GM13977 (cell line): Measurements from ENCODE around the gene GPX2.

Experiments
- DNase-seq: peaks from one replicate; pipeline ENCODE4 v3.0.0; 2012; ENCODE audit warnings: low spot score
- in situ Hi-C: fragments of 300-500 bp; cut with MboI; formaldehyde crosslinking; loops from one replicate; pipeline ENCODE4 v1.12.0; 2022; ENCODE audit warnings: low sequenced_read_pairs, low pct_unique_long_range_greater_than_20kb, mixed read lengths, inconsistent platforms; ENCODE audit not compliant: unreplicated experiment
- TF ChIP-seq, protein P1 (sequence below): IDR thresholded peaks from 2 replicates; pipeline ENCODE4 v1.5.1; 2012; ENCODE audit warnings: mild to moderate bottlenecking, control low read depth; ENCODE audit not compliant: insufficient read depth; ENCODE audit errors: extremely low read depth, missing control alignments

GPX2 gene

DNA sequence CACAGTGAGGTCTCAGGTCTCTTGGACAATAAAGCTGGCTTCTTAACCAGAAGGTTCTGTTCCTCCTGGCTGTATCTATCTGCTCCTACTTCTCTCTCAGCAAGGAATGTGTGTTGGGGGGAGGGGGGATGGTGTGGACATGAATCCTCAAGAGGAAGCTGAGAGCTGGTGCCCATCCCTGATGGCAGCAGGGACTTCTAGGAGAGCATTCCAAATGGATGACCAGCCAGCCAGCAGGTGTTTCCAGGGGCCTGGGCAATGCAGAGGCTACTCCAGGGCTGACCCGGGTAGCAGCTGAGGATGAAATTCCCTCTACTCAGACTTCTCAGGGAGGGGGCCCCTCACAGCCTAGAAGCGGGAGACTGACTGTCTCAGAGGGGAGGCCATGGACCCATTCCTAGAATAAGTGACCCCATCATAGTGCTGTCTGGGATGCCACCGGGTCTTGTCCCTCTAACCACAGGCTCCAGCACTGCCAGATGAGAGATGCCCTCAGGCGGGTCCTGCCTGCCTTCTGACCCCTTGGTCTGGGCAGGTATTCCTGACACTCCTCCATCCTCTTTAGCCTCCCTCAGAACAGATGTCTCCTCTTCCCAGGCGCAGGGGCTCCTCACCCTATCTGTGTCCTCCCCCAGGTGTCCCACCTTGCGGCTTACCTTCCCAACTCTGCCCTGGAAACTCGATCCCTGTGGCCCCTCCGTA, 28.4 kb upstream of the GPX2 start:
- TF ChIP-seq, protein P1, sequence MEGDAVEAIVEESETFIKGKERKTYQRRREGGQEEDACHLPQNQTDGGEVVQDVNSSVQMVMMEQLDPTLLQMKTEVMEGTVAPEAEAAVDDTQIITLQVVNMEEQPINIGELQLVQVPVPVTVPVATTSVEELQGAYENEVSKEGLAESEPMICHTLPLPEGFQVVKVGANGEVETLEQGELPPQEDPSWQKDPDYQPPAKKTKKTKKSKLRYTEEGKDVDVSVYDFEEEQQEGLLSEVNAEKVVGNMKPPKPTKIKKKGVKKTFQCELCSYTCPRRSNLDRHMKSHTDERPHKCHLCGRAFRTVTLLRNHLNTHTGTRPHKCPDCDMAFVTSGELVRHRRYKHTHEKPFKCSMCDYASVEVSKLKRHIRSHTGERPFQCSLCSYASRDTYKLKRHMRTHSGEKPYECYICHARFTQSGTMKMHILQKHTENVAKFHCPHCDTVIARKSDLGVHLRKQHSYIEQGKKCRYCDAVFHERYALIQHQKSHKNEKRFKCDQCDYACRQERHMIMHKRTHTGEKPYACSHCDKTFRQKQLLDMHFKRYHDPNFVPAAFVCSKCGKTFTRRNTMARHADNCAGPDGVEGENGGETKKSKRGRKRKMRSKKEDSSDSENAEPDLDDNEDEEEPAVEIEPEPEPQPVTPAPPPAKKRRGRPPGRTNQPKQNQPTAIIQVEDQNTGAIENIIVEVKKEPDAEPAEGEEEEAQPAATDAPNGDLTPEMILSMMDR: no peak
- DNase-seq: no peak
- in situ Hi-C loops: no loop called here

DNA sequence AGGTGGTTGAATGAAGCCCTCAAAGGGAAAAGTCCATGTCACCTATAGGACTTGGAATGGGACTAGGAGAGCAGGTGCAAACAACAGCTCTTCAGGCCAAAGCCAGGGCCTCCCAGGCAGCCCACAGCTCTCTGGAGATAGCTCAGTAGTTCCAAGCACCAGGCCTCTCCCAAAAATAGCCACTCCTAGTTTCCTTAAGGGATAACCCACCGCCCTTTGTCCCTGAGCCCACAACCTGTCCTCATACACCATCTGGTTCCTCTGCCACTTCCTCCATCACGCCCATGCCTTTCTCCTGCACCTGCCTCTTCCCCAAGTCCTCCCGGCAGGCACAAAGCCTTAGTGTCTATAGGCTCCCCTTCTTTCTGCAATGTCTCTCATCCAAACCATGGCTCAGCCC, 27.5 kb upstream of the GPX2 start:
- in situ Hi-C loops: no loop called here
- TF ChIP-seq, protein P1: no peak
- no peak for DNase-seq

DNA sequence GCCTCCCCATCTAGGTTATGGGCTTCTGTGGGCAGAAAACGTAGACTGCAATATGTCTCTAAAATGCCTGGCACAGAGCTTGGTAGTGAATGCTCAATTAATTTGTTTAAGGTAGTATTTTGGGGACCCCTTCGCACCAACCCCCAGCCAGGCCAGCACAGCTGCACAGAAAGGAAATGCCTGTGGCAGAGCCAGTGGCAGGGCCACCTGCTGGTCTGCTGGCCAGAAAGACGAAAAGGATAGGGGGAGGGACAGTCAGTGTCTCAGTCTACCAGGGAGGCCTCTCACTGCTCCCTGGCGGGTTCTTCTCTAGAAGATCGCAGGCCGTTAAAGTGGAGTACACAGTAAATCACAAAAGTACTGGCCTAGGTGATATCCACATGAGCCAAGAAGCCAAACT, 26.1 kb upstream of the GPX2 start:
- no peak for DNase-seq

DNA sequence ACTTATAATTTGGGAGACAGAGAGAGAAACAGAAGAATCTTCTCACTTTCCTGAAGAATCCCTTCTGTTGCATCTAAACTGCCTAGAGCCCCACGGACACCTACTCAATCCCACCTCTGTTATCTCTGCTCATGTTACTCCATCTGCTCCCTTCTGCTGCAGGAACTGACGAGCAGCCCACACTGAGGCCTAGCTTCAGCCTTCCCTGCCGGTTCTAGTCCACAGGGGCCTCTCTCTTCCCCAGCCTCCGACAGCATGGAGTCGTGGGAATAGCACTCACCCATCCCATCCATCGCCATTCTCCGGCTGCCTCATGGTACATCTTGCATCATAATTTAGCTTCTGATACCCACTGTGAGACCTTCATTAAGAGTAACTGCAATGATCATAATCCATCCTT, 25.6 kb upstream of the GPX2 start:
- no peak for DNase-seq
- in situ Hi-C loops: no loop called here
- TF ChIP-seq, protein P1: no peak

More for the DNA sequence above, 26.1 kb upstream of the GPX2 start:
- in situ Hi-C loops: no loop called here
- TF ChIP-seq, protein P1: no peak

DNA sequence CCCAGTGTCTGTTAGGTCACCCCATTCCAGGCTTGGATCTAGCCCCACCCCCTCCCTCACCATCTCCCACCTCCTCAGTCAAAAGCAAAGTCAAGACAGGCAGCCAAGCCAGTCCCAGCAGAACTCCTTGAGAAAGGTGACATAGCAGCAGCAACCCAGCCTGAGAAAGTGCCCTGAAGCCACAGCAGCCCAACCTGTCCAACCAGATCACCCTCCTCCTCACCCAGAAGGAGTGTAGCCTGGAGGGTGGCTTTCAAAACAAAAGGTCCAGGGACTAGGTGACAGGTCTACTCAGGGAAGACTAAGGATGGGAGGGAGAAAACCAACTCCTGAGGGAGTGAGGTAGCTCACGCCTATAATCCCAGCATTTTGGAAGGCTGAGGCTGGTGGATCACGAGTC, 24.4 kb upstream of the GPX2 start:
- DNase-seq: no peak
- in situ Hi-C loops: no loop called here
- TF ChIP-seq, protein P1: no peak

DNA sequence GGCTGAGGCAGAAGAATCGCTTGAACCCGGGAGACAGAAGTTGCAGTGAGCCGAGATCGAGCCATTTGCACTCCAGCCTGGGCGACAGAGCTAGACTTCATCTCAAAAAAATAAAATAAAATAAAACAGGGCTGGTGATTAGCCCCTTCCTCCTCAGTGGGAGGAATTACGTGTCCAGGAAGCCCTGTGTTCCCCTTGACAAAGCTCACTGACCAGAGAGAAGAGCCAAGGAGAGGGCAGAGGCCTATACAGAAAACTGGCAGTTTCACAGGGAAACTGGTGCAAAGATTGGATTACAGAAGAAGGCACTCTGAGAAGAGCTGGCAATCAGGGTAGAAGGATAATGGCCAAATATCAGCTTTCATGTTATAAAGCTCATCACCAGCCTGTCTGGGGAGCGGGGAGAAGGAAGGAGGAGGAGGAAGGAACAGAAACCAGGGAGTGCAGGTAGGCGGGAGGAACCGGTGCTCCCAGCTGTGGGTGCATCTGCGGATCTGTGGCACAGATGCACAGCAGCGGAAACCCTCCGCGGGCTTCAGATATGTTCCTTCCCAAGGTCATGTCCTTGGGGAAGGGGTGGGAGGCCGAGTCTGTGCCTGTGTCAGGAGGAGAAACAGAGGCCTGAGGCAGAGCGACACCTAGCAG, 22.9 kb upstream of the GPX2 start:
- DNase-seq: no peak
- TF ChIP-seq, protein P1: no peak
- in situ Hi-C loops: no loop called here
